GM19043 (cell line): ENCODE results near the gene ANKLE1.
A peak's percentile ranks its signal among the peaks of the same experiment; 100 is the strongest.
"Not testable (repeated sequence)": the region's sequence is repeated elsewhere in the genome, so short reads cannot be mapped to it uniquely, and the experiment has no call there.

Experiments used
- ATAC-seq: cut with Tn5 transposase; IDR thresholded peaks from one replicate; pipeline ENCODE4 v1.9.1; 2021; ENCODE audit warnings: low read depth; ENCODE audit not compliant: unreplicated experiment

ANKLE1 gene

GRCh38 chr19:17279436-17279835 is 2.3 kb upstream of the ANKLE1 start:
- ATAC-seq: no peak

- ATAC-seq: peak; percentile 70
Measured at GRCh38 chr19:17282488-17283125, 906 bp downstream of the ANKLE1 start.

GRCh38 chr19:17283504-17283996 is 1.8 kb downstream of the ANKLE1 start:
- ATAC-seq: no peak

- ATAC-seq: no peak
Measured at GRCh38 chr19:17285415-17286135, 3.9 kb downstream of the ANKLE1 start.

- ATAC-seq: no peak
Measured at GRCh38 chr19:17286263-17286662, 4.6 kb downstream of the ANKLE1 start.

GRCh38 chr19:17286752-17287151 is 5.1 kb downstream of the ANKLE1 start:
- no peak for ATAC-seq

- no peak for ATAC-seq
Measured at GRCh38 chr19:17289489-17289888, 7.8 kb downstream of the ANKLE1 start.

GRCh38 chr19:17292301-17293074 is 10.8 kb downstream of the ANKLE1 start:
- ATAC-seq: peak; percentile 71

- no peak for ATAC-seq
Measured at GRCh38 chr19:17293605-17294004, 11.9 kb downstream of the ANKLE1 start.

- no peak for ATAC-seq
Measured at GRCh38 chr19:17294051-17294891, 12.6 kb downstream of the ANKLE1 start.

GRCh38 chr19:17295551-17295950 is 13.8 kb downstream of the ANKLE1 start:
- ATAC-seq: not testable (repeated sequence)

GRCh38 chr19:17296273-17296672 is 14.6 kb downstream of the ANKLE1 start:
- ATAC-seq: no peak

- no peak for ATAC-seq
Measured at GRCh38 chr19:17296976-17297375, 15.3 kb downstream of the ANKLE1 start.

- no peak for ATAC-seq
Measured at GRCh38 chr19:17300992-17301619, 19.4 kb downstream of the ANKLE1 start.

GRCh38 chr19:17302391-17303166 is 20.9 kb downstream of the ANKLE1 start:
- ATAC-seq: no peak

- peak; percentile 70 for ATAC-seq
Measured at GRCh38 chr19:17303167-17303939, 21.7 kb downstream of the ANKLE1 start, which contains the start of gene ABHD8. Gene ABHD8 (minus strand): TSS chr19:17303425. CDS start chr19:17301616, 1,809 bp downstream.

GRCh38 chr19:17303940-17304267 is 22.2 kb downstream of the ANKLE1 start:
- no peak for ATAC-seq

- ATAC-seq: no peak
Measured at GRCh38 chr19:17304386-17305215, 22.9 kb downstream of the ANKLE1 start.
